A549 (cell line): ENCODE results near the gene LMO1. TPM values are rescaled to one million over a fixed set of nuclear protein-coding genes. Genes with fewer than 3 reads are reported as not detected.

Experiments used
- ATAC-seq, 2 experiments: fragments of 200-7000 bp in 1 of 2; fragments of >200 bp in 1 of 2; cut with Nextera tagmentation in 1 of 2; cut with Tn5 transposase in 1 of 2; 3 replicates each; pipeline versions ENCODE4 v1.8.0 to v1.9.1; 2018 to 2020; ENCODE audit warnings: mild to moderate bottlenecking in 1 of 2, moderate library complexity in 1 of 2
- CTCF ChIA-PET: fragments of 300-600 bp; sonication (Branson Sonifier 250); formaldehyde crosslinking; extraction: SDS; loops from one replicate; lab custom pipeline; 2021; ENCODE audit warnings: antibody characterized with exemption, inconsistent platforms; lab: Yijun Ruan, JAX
- POLR2A ChIA-PET: fragments of 350-600 bp; formaldehyde crosslinking; extraction: SDS; loops from one replicate; lab custom pipeline; 2021; ENCODE audit warnings: antibody characterized with exemption, inconsistent platforms; lab: Yijun Ruan, JAX
- DNase-seq, 2 experiments: peaks; one replicate each; pipeline versions ENCODE4 v3.0.0 to v3.0.0-alpha.2; 2011 to 2016; ENCODE audit warnings: low read depth in 1 of 2, low spot score in 1 of 2
- FAIRE-seq: peaks from 2 replicates; lab custom pipeline; 2011; peaks lifted over from hg19 to GRCh38; lab: Jason Lieb, UNC
- H3K27ac ChIP-seq, 2 experiments: fragments of >200 bp; sonication (Bioruptor Twin); formaldehyde crosslinking; 3 replicates each; pipeline ENCODE4 v1.5.1; 2016 to 2017
- H3K4me1 ChIP-seq: fragments of >200 bp; sonication (Bioruptor Twin); formaldehyde crosslinking; 3 replicates; pipeline ENCODE4 v1.6.1; 2016
- H3K4me2 ChIP-seq: fragments of >200 bp; sonication (Bioruptor Twin); formaldehyde crosslinking; 3 replicates; pipeline ENCODE4 v1.6.1; 2016
- H3K4me3 ChIP-seq: fragments of >200 bp; sonication (Bioruptor Twin); formaldehyde crosslinking; 3 replicates; pipeline ENCODE4 v1.5.1; 2016
- H3K9me3 ChIP-seq: fragments of >200 bp; sonication (Bioruptor Twin); formaldehyde crosslinking; 3 replicates; pipeline ENCODE4 v1.6.1; 2016
- ATOH8 ChIP-seq: fragments of 250-450 bp; sonication (Bioruptor Pico); IDR thresholded peaks from 2 replicates; pipeline ENCODE4 v1.5.0; 2020; ENCODE audit warnings: low read depth, mild to moderate bottlenecking, moderate library complexity
- BHLHE40 ChIP-seq: IDR thresholded peaks from 2 replicates; pipeline ENCODE4 v1.6.1; 2012; ENCODE audit warnings: low read depth, low read length, inconsistent platforms
- CBX8 ChIP-seq: fragments of 200-600 bp; sonication (generic); IDR thresholded peaks from 2 replicates; pipeline ENCODE4 v1.6.1; 2016
- CEBPB ChIP-seq, 2 experiments: fragments of >200 bp in 1 of 2; sonication (Bioruptor Twin) in 1 of 2; formaldehyde crosslinking in 1 of 2; IDR thresholded peaks; 2 replicates each; pipeline ENCODE4 v1.6.1; 2012 to 2016
- CHD2 ChIP-seq: fragments of 150-350 bp; IDR thresholded peaks from 2 replicates; pipeline ENCODE4 v1.6.1; 2014; ENCODE audit warnings: low read length; ENCODE audit not compliant: partially characterized antibody
- CHD4 ChIP-seq: fragments of 200-600 bp; sonication (generic); IDR thresholded peaks from 2 replicates; pipeline ENCODE4 v1.6.1; 2016; ENCODE audit warnings: antibody characterized with exemption, mild to moderate bottlenecking, borderline replicate concordance
- EHMT2 ChIP-seq: fragments of 200-600 bp; sonication (generic); IDR thresholded peaks from 2 replicates; pipeline ENCODE4 v1.6.1; 2016; ENCODE audit warnings: antibody characterized with exemption, low read depth, mild to moderate bottlenecking, moderate library complexity
- EP300 ChIP-seq, 2 experiments: fragments of >200 bp; sonication (Bioruptor Twin); formaldehyde crosslinking; IDR thresholded peaks; 2 replicates in 1 of 2; 3 replicates in 1 of 2; pipeline ENCODE4 v1.6.1; 2016 to 2017
- ESRRA ChIP-seq: fragments of 150-350 bp; IDR thresholded peaks from 2 replicates; pipeline ENCODE4 v1.6.1; 2014; ENCODE audit warnings: mild to moderate bottlenecking, low read length, borderline replicate concordance
- FOSB ChIP-seq: fragments of 250-450 bp; sonication (Bioruptor Pico); IDR thresholded peaks from 2 replicates; pipeline ENCODE4 v1.5.0; 2020; ENCODE audit warnings: mild to moderate bottlenecking, moderate library complexity
- FOXS1 ChIP-seq: fragments of 250-450 bp; sonication (Bioruptor Pico); IDR thresholded peaks from 2 replicates; pipeline ENCODE4 v1.5.0; 2020; ENCODE audit warnings: mild to moderate bottlenecking, moderate library complexity
- HMGXB4 ChIP-seq: fragments of 250-450 bp; sonication (Bioruptor Pico); IDR thresholded peaks from 2 replicates; pipeline ENCODE4 v1.5.0; 2021; ENCODE audit warnings: mild to moderate bottlenecking, moderate library complexity, borderline replicate concordance
- HOXA7 ChIP-seq: fragments of 250-450 bp; sonication (Bioruptor Pico); IDR thresholded peaks from 2 replicates; pipeline ENCODE4 v1.5.0; 2020; ENCODE audit warnings: mild to moderate bottlenecking, moderate library complexity
- HOXB5 ChIP-seq: fragments of 250-450 bp; sonication (Bioruptor Pico); IDR thresholded peaks from 2 replicates; pipeline ENCODE4 v1.5.0; 2020; ENCODE audit warnings: mild to moderate bottlenecking, moderate library complexity
- MAZ ChIP-seq: fragments of 150-350 bp; IDR thresholded peaks from 2 replicates; pipeline ENCODE4 v1.6.1; 2014; ENCODE audit warnings: antibody characterized with exemption, low read depth, low read length, borderline replicate concordance
- MYC ChIP-seq: IDR thresholded peaks from 2 replicates; pipeline ENCODE4 v1.6.1; 2012; ENCODE audit warnings: mild to moderate bottlenecking, inconsistent platforms, low read length, improper control_type of control experiment, borderline replicate concordance
- NPAS2 ChIP-seq: fragments of 250-450 bp; sonication (Bioruptor Pico); IDR thresholded peaks from 2 replicates; pipeline ENCODE4 v1.8.0; 2022; ENCODE audit warnings: mild to moderate bottlenecking, moderate library complexity, borderline replicate concordance
- PBX3 ChIP-seq: IDR thresholded peaks from 2 replicates; pipeline ENCODE4 v1.6.1; 2012
- RCOR1 ChIP-seq: fragments of 150-350 bp; IDR thresholded peaks from 2 replicates; pipeline ENCODE4 v1.6.1; 2014; ENCODE audit warnings: antibody characterized with exemption, low read length, low read depth
- RFX5 ChIP-seq: fragments of 450-650 bp; IDR thresholded peaks from 2 replicates; pipeline ENCODE4 v1.7.1; 2014; ENCODE audit warnings: antibody characterized with exemption, mild to moderate bottlenecking, moderate library complexity
- SREBF2 ChIP-seq: fragments of 450-650 bp; IDR thresholded peaks from 2 replicates; pipeline ENCODE4 v1.6.1; 2014; ENCODE audit warnings: mild to moderate bottlenecking, moderate library complexity
- TFCP2L1 ChIP-seq: fragments of 250-450 bp; sonication (Bioruptor Pico); IDR thresholded peaks from 2 replicates; pipeline ENCODE4 v1.5.0; 2021; ENCODE audit warnings: mild to moderate bottlenecking
- TP53 ChIP-seq: fragments of 250-450 bp; sonication (Bioruptor Pico); IDR thresholded peaks from 2 replicates; pipeline ENCODE4 v1.5.0; 2021; ENCODE audit warnings: mild to moderate bottlenecking, moderate library complexity
- ZSCAN20 ChIP-seq: fragments of 250-450 bp; sonication (Bioruptor Pico); IDR thresholded peaks from 2 replicates; pipeline ENCODE4 v1.8.0; 2022; ENCODE audit warnings: mild to moderate bottlenecking, moderate library complexity
- WGBS: methylation state at CpG from one replicate; pipeline ENCODE4 v1.1.6; 2017; ENCODE audit errors: missing lambda C conversion rate; 5-methylcytosine and 5-hydroxymethylcytosine counted together
- polyA plus RNA-seq, 4 experiments: library from polyadenylated mRNA; depleted of rRNA in 3 of 4; stranded (reverse); fragments of >200 nt; fragmentation: RNase III in 1 of 4; extraction: RNeasy Plus Mini Kit Qiagen cat#74134 plus additional on column Dnase treatment in 1 of 4; gene quantifications; 2 replicates in 3 of 4; 3 replicates in 1 of 4; pipeline ENCODE4 v1.2.3, GENCODE V29; 2011 to 2017
- TF ChIP-seq, protein P1 (sequence below): IDR thresholded peaks from 2 replicates; pipeline ENCODE4 v1.6.1; 2012

Gene LMO1
- polyA plus RNA-seq, 2 of the 4 experiments (the other 2 are of a cell fraction), result 0.18 to 2.7 TPM

- FAIRE-seq, result no peak
- CTCF ChIA-PET, result interaction anchor here (0.9 to 1.2 kb wide), 4 partner anchors 9 to 41 kb away, joined by 3 to 5 read pairs (median 3); partner anchors contain the start of gene LMO1
- TF ChIP-seq PBX3 (no peak), ZSCAN20 (CRISPR knock-in tag) (no peak), CBX8 (no peak), HOXB5 (CRISPR knock-in tag) (no peak), ESRRA (no peak), CHD2 (no peak)
- TF ChIP-seq, all 56 proteins: peak for 0
- no peak overlapping the region for H3K27ac ChIP-seq
- H3K9me3 ChIP-seq, result no peaks in the 10 kb centered on the region
- POLR2A ChIA-PET, result no interaction called here
- H3K4me2 ChIP-seq, result no peak overlapping the region
- no peak overlapping the region for H3K4me3 ChIP-seq
- DNase-seq (no peak), ATAC-seq (no peak)
- H3K4me1 ChIP-seq, result no peaks in the 10 kb centered on the region
- WGBS, result 44% methylated on average over 2 of the region's 3 CpGs
Measured at GRCh38 chr11:8288166-8288772, 24.6 kb upstream of the LMO1 start.

DNA sequence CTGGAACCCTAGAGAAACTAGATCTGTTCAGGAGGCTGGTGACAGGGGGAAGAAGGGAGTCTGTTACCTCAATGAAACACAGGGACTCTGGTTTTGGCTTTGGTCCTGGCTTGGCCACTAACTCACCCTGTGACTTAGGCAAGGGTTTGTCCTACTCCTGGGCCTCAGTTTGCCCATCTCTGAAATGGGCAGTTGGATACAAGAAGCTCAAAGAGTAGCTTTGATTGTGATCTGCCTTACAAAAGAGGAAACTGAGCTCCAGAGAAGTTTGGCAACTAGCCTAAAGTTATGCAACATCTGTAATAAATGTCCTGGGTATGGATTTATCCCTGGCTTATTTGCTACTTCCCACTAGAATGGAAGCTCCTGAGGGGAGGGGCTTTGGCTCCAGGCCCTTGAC lies 24.0 kb upstream of the LMO1 start:
- Histone ChIP-seq H3K4me1 (no peaks in the 10 kb centered on the region), H3K4me2 (no peak overlapping the region), H3K9me3 (no peaks in the 10 kb centered on the region), H3K4me3 (no peak overlapping the region), H3K27ac (no peak overlapping the region)
- no peak for FAIRE-seq
- ATAC-seq, result no peak
- ChIA-PET CTCF (interaction anchor here (0.9 to 1.2 kb wide), 4 partner anchors 9 to 42 kb away, joined by 3 to 5 read pairs (median 3); partner anchors contain the start of gene LMO1), POLR2A (no interaction called here)
- DNase-seq, result no peak
- TF ChIP-seq RCOR1 (no peak), EP300 (IDR thresholded peaks at IDR 0.05) (no peak), CHD4 (no peak), HOXB5 (CRISPR knock-in tag) (no peak), FOXS1 (no peak), BHLHE40 (no peak), CEBPB (IDR thresholded peaks at IDR 0.05) (no peak), HOXA7 (CRISPR knock-in tag) (no peak), TFCP2L1 (no peak), TP53 (no peak), EHMT2 (no peak), MYC (no peak), MAZ (no peak), RFX5 (no peak), FOSB (CRISPR knock-in tag) (no peak), HMGXB4 (CRISPR knock-in tag) (no peak)
- TF ChIP-seq, protein P1, sequence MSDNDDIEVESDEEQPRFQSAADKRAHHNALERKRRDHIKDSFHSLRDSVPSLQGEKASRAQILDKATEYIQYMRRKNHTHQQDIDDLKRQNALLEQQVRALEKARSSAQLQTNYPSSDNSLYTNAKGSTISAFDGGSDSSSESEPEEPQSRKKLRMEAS, result no peak

DNA sequence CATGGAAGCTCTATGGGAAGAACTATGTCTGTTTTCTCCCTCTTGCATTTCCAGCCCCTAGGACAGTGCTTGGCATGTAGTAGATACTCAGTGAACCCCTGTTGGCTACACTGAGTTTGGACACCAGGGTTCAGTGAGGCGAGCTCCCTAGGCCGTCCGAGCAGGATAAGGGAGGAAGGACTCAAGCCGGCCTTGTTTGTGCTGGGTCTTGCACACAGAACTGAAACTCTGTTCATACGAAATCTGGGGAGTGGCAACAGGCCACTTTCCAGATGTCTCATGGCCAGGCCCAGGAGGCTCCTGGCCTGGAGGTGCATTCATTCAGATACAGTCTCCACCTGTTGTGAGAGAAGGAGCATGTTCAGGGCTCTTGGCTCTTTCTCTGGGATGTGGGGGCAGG lies 23.6 kb upstream of the LMO1 start:
- H3K9me3 ChIP-seq, result no peaks in the 10 kb centered on the region
- no peak overlapping the region for H3K4me3 ChIP-seq
- WGBS, result 78% methylated on average over 5 of the region's 5 CpGs
- ChIA-PET POLR2A (no interaction called here), CTCF (interaction anchor here (0.9 to 1.2 kb wide), 3 partner anchors 10 to 23 kb away, joined by 3 to 5 read pairs (median 3); partner anchors contain the start of gene LMO1)
- no peak for TF ChIP-seq RFX5
- TF ChIP-seq ESRRA, result no peak
- TF ChIP-seq NPAS2, result no peak
- TF ChIP-seq HOXB5 (CRISPR knock-in tag), result no peak
- no peak for TF ChIP-seq HMGXB4 (CRISPR knock-in tag)
- TF ChIP-seq SREBF2, result no peak
- TF ChIP-seq ATOH8, result no peak
- H3K4me2 ChIP-seq, result no peak overlapping the region
- FAIRE-seq (no peak), DNase-seq (no peak), ATAC-seq (no peak)
- no peak overlapping the region for H3K27ac ChIP-seq
- H3K4me1 ChIP-seq, result no peaks in the 10 kb centered on the region
